Hepatocyte (in vitro differentiated cells): Measurements from ENCODE around the gene ZNF830.

ENCODE experiments used
- EZH2 ChIP-seq: fragments of 200-600 bp; sonication (generic); IDR thresholded peaks from 2 replicates; pipeline ENCODE4 v1.6.1; 2016; ENCODE audit warnings: antibody characterized with exemption, mild to moderate bottlenecking, borderline replicate concordance
- EZH2phosphoT487 ChIP-seq: fragments of 200-600 bp; sonication (generic); IDR thresholded peaks from one replicate; pipeline ENCODE4 v1.6.1; 2018; ENCODE audit warnings: antibody characterized with exemption, mild to moderate bottlenecking, low read depth, moderate library complexity; ENCODE audit not compliant: unreplicated experiment, severe bottlenecking
- TF ChIP-seq, protein P1 (sequence below): fragments of 200-600 bp; sonication (generic); IDR thresholded peaks from 2 replicates; pipeline ENCODE4 v1.5.1; 2016; ENCODE audit warnings: antibody characterized with exemption, mild to moderate bottlenecking; ENCODE audit not compliant: poor library complexity

DNA sequence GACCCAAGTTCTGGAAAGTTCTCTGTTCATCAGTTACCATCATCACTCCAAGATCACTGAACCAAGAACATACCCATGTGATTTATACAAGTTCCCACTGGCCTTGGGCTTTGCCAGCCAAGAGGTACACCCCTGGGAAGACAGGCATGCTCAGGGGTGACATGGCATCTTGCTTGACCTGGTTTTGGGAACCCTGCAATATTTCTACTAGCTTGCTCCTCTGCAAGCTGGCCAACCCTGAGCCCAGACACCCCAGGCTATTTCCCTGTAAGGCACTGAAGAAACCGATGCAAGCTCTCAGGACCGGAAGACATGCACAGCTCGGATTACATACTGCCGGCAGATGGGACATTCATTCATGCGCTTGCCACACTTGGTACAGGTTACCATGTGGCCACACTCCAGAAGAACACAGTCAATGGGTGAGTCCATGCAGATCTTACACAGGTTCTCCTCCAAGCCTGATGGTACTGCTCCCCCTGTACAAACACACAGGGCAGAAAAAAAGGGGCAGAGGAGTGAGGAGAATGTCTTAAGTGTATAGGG lies 50.4 kb downstream of the ZNF830 start:
- TF ChIP-seq, protein P1, sequence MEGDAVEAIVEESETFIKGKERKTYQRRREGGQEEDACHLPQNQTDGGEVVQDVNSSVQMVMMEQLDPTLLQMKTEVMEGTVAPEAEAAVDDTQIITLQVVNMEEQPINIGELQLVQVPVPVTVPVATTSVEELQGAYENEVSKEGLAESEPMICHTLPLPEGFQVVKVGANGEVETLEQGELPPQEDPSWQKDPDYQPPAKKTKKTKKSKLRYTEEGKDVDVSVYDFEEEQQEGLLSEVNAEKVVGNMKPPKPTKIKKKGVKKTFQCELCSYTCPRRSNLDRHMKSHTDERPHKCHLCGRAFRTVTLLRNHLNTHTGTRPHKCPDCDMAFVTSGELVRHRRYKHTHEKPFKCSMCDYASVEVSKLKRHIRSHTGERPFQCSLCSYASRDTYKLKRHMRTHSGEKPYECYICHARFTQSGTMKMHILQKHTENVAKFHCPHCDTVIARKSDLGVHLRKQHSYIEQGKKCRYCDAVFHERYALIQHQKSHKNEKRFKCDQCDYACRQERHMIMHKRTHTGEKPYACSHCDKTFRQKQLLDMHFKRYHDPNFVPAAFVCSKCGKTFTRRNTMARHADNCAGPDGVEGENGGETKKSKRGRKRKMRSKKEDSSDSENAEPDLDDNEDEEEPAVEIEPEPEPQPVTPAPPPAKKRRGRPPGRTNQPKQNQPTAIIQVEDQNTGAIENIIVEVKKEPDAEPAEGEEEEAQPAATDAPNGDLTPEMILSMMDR, result no peak
- TF ChIP-seq EZH2, result no peak
- TF ChIP-seq EZH2phosphoT487, result no peak
